Ovary (tissue), 3 donors: ENCODE data around the gene SPATA2.

Experiments
- EP300 ChIP-seq: sonication (generic); formaldehyde crosslinking; IDR thresholded peaks from one replicate; pipeline ENCODE4 v1.6.1; 2017; ENCODE audit warnings: antibody characterized with exemption
- POLR2A ChIP-seq: fragments of 450-650 bp; IDR thresholded peaks from one replicate; pipeline ENCODE4 v1.6.1; 2017; ENCODE audit warnings: antibody characterized with exemption, mild to moderate bottlenecking, moderate library complexity
- TF ChIP-seq, protein P1 (sequence below), 3 donors: fragments of 450-650 bp in 2 of 3; fragments of 200-600 bp in 1 of 3; IDR thresholded peaks; one replicate each; pipeline versions ENCODE4 v1.5.1 to v1.8.0; 2016 to 2022; ENCODE audit warnings: antibody characterized with exemption in 3 of 3, mild to moderate bottlenecking in 1 of 3
- donor health status: DM: no; HTN: no; CAD: no.

DNA sequence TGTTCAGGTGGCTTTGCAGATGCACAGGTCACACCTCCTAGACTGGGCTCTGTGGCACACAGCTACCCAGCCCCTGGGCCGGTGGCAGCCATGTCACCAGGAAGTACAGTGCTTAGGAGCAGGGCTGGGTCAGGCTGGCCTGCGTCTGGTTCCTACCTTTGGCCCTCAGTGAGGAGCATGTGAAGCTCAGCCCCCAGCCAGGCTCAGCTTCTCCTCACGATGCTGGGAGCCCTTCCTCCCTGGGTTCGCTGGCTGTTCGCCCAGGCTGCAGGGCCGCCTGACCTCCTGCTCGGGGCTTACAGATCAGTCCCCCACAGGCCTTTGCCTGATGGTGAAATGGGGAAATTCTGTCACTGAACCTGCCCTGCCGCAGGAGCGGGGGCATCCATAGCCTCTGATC lies 23.1 kb downstream of the SPATA2 start:
- TF ChIP-seq, protein P1, sequence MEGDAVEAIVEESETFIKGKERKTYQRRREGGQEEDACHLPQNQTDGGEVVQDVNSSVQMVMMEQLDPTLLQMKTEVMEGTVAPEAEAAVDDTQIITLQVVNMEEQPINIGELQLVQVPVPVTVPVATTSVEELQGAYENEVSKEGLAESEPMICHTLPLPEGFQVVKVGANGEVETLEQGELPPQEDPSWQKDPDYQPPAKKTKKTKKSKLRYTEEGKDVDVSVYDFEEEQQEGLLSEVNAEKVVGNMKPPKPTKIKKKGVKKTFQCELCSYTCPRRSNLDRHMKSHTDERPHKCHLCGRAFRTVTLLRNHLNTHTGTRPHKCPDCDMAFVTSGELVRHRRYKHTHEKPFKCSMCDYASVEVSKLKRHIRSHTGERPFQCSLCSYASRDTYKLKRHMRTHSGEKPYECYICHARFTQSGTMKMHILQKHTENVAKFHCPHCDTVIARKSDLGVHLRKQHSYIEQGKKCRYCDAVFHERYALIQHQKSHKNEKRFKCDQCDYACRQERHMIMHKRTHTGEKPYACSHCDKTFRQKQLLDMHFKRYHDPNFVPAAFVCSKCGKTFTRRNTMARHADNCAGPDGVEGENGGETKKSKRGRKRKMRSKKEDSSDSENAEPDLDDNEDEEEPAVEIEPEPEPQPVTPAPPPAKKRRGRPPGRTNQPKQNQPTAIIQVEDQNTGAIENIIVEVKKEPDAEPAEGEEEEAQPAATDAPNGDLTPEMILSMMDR (IDR thresholded peaks at IDR 0.05): no peak
- TF ChIP-seq POLR2A: no peak
- no peak for TF ChIP-seq EP300
